HUES48 (cell line): ENCODE results near the gene DCLK3.

Experiments used
- H3K27ac ChIP-seq: one replicate; pipeline ENCODE4 v1.7.0; 2013; ENCODE audit warnings: low read depth, low read length, inconsistent platforms
- H3K27me3 ChIP-seq: 2 replicates; pipeline ENCODE4 v1.6.1; 2013; ENCODE audit warnings: mild to moderate bottlenecking, low read length; ENCODE audit not compliant: control insufficient read depth, insufficient read depth
- H3K36me3 ChIP-seq: 2 replicates; pipeline ENCODE4 v1.6.1; 2013; ENCODE audit warnings: low read length; ENCODE audit not compliant: control insufficient read depth, insufficient read depth
- H3K4me1 ChIP-seq: 2 replicates; pipeline ENCODE4 v1.6.1; 2013; ENCODE audit warnings: mild to moderate bottlenecking, low read length; ENCODE audit not compliant: control insufficient read depth, insufficient read depth
- H3K4me3 ChIP-seq: 2 replicates; pipeline ENCODE4 v1.5.1; 2013; ENCODE audit warnings: mild to moderate bottlenecking, low read depth, low read length
- H3K9ac ChIP-seq: 2 replicates; pipeline ENCODE4 v1.6.1; 2013; ENCODE audit warnings: mild to moderate bottlenecking, low read depth, low read length, moderate library complexity
- H3K9me3 ChIP-seq: 2 replicates; pipeline ENCODE4 v1.6.1; 2013; ENCODE audit warnings: low read length; ENCODE audit not compliant: control insufficient read depth, insufficient read depth

The DCLK3 gene

GRCh38 chr3:36666166-36666565 lies 98.2 kb downstream of the DCLK3 start:
- no peaks in the 10 kb centered on the region for H3K27me3 ChIP-seq
- H3K9me3 ChIP-seq: no peaks in the 10 kb centered on the region
- H3K4me1 ChIP-seq: no peaks in the 10 kb centered on the region
- no peak overlapping the region for H3K4me3 ChIP-seq
- no peaks in the 10 kb centered on the region for H3K36me3 ChIP-seq
- no peak overlapping the region for H3K9ac ChIP-seq
- no peak overlapping the region for H3K27ac ChIP-seq

GRCh38 chr3:36663666-36664291 lies 100.6 kb downstream of the DCLK3 start:
- no peak overlapping the region for H3K27ac ChIP-seq
- H3K9ac ChIP-seq: no peak overlapping the region
- H3K27me3 ChIP-seq: no peaks in the 10 kb centered on the region
- H3K4me1 ChIP-seq: no peaks in the 10 kb centered on the region
- H3K9me3 ChIP-seq: no peaks in the 10 kb centered on the region
- H3K36me3 ChIP-seq: no peaks in the 10 kb centered on the region
- no peak overlapping the region for H3K4me3 ChIP-seq

GRCh38 chr3:36662626-36663025 lies 101.7 kb downstream of the DCLK3 start:
- no peak overlapping the region for H3K9ac ChIP-seq
- no peaks in the 10 kb centered on the region for H3K9me3 ChIP-seq
- H3K4me1 ChIP-seq: no peaks in the 10 kb centered on the region
- no peak overlapping the region for H3K4me3 ChIP-seq
- no peaks in the 10 kb centered on the region for H3K27me3 ChIP-seq
- no peaks in the 10 kb centered on the region for H3K36me3 ChIP-seq
- H3K27ac ChIP-seq: no peak overlapping the region
